ENCODE data around the gene TMA7.

TMA7 gene

GRCh38 chr3:48417529-48418108 lies 22.4 kb upstream of the TMA7 start:
- Histone ChIP-seq H4K20me1 (ENCODE audit: insufficient read depth, low read length) (no peaks in the 10 kb centered on the region), H3F3A (ENCODE audit: insufficient read depth, low read length) (no peaks in the 10 kb centered on the region), H3K9me3 (replicated peaks; ENCODE audit: insufficient read depth, low read length) (no peaks in the 10 kb centered on the region), H2AFZ (ENCODE audit: low read length) (no peak overlapping the region), H3K9me2 (replicated peaks; ENCODE audit: insufficient read depth, low read length) (no peaks in the 10 kb centered on the region), H3K9ac (ENCODE audit: low read length) (no peak overlapping the region), H3K27ac (ENCODE audit: low read length) (no peak overlapping the region), H3K4me1 (ENCODE audit: low read length) (no peaks in the 10 kb centered on the region), H3K27me3 (replicated peaks; ENCODE audit: insufficient read depth, low read length) (peaks cover 25% of the 10 kb centered on the region; the same call in 1 of the 2 replicates), H3K4me2 (ENCODE audit: low read depth, low read length) (no peak overlapping the region), H3K36me3 (replicated peaks; ENCODE audit: insufficient read depth, low read length) (no peaks in the 10 kb centered on the region), H3K4me3 (ENCODE audit: low read length) (no peak overlapping the region), H3K79me2 (ENCODE audit: low read length) (no peaks in the 10 kb centered on the region)
- DNase-seq = no peak
- TF ChIP-seq EZH2 (optimal IDR thresholded peaks at IDR 0.05; ENCODE audit: low read depth, low read length) (no peak), CTCF (IDR thresholded peaks at IDR 0.05; ENCODE audit: low read length) (no peak), EZH2phosphoT487 (IDR thresholded peaks at IDR 0.05; ENCODE audit: low read length) (no peak)

- no peak overlapping the region for H3K4me2 ChIP-seq (ENCODE audit: low read depth, low read length)
- no peaks in the 10 kb centered on the region for H3K79me2 ChIP-seq (ENCODE audit: low read length)
- no peak overlapping the region for H3K27ac ChIP-seq (ENCODE audit: low read length)
- peaks cover 31% of the 10 kb centered on the region for H3K27me3 ChIP-seq (replicated peaks; ENCODE audit: insufficient read depth, low read length)
- TF ChIP-seq CTCF (IDR thresholded peaks at IDR 0.05; ENCODE audit: low read length) (no peak), EZH2 (optimal IDR thresholded peaks at IDR 0.05; ENCODE audit: low read depth, low read length) (no peak), EZH2phosphoT487 (IDR thresholded peaks at IDR 0.05; ENCODE audit: low read length) (no peak)
- H3K4me1 ChIP-seq (ENCODE audit: low read length) = no peaks in the 10 kb centered on the region
- no peaks in the 10 kb centered on the region for H4K20me1 ChIP-seq (ENCODE audit: insufficient read depth, low read length)
- no peak overlapping the region for H2AFZ ChIP-seq (ENCODE audit: low read length)
- no peak for DNase-seq
- H3K9me3 ChIP-seq (replicated peaks; ENCODE audit: insufficient read depth, low read length) = no peaks in the 10 kb centered on the region
- no peaks in the 10 kb centered on the region for H3K9me2 ChIP-seq (replicated peaks; ENCODE audit: insufficient read depth, low read length)
- H3K4me3 ChIP-seq (ENCODE audit: low read length) = no peak overlapping the region
- no peaks in the 10 kb centered on the region for H3K36me3 ChIP-seq (replicated peaks; ENCODE audit: insufficient read depth, low read length)
- H3F3A ChIP-seq (ENCODE audit: insufficient read depth, low read length) = no peaks in the 10 kb centered on the region
- H3K9ac ChIP-seq (ENCODE audit: low read length) = no peak overlapping the region
These were observed 21.9 kb upstream of the TMA7 start for GRCh38 chr3:48418140-48418539.

GRCh38 chr3:48418651-48419050 lies 21.4 kb upstream of the TMA7 start:
- Histone ChIP-seq H3K79me2 (ENCODE audit: low read length) (no peaks in the 10 kb centered on the region), H3K36me3 (replicated peaks; ENCODE audit: insufficient read depth, low read length) (no peaks in the 10 kb centered on the region), H3F3A (ENCODE audit: insufficient read depth, low read length) (no peaks in the 10 kb centered on the region), H3K9me3 (replicated peaks; ENCODE audit: insufficient read depth, low read length) (no peaks in the 10 kb centered on the region), H3K9ac (ENCODE audit: low read length) (no peak overlapping the region), H3K4me2 (ENCODE audit: low read depth, low read length) (no peak overlapping the region), H3K27me3 (replicated peaks; ENCODE audit: insufficient read depth, low read length) (peaks cover 36% of the 10 kb centered on the region), H3K4me1 (ENCODE audit: low read length) (no peaks in the 10 kb centered on the region), H4K20me1 (ENCODE audit: insufficient read depth, low read length) (no peaks in the 10 kb centered on the region), H2AFZ (ENCODE audit: low read length) (no peak overlapping the region), H3K9me2 (replicated peaks; ENCODE audit: insufficient read depth, low read length) (no peaks in the 10 kb centered on the region), H3K27ac (ENCODE audit: low read length) (no peak overlapping the region), H3K4me3 (ENCODE audit: low read length) (no peak overlapping the region)
- DNase-seq = no peak
- TF ChIP-seq EZH2phosphoT487 (IDR thresholded peaks at IDR 0.05; ENCODE audit: low read length) (no peak), EZH2 (optimal IDR thresholded peaks at IDR 0.05; ENCODE audit: low read depth, low read length) (no peak), CTCF (IDR thresholded peaks at IDR 0.05; ENCODE audit: low read length) (no peak)
